Right atrium auricular region (tissue), 2 donors: Measurements from ENCODE around the gene SERAC1. TPM values are rescaled to one million over a fixed set of nuclear protein-coding genes. Genes with fewer than 3 reads are reported as not detected.

Experiments used
- DNase-seq: peaks from one replicate; pipeline ENCODE4 v3.0.0-alpha.2; 2019; ENCODE audit warnings: low spot score
- H3K27ac ChIP-seq, 2 donors: fragments of 200-600 bp; sonication (generic); 1 replicate in 1 of 2; 2 replicates in 1 of 2; pipeline ENCODE4 v1.5.1; 2016 to 2019
- H3K27me3 ChIP-seq, 2 donors: fragments of 200-600 bp; sonication (generic); one replicate each; pipeline versions ENCODE4 v1.5.1 to v1.6.0; 2017 to 2019
- H3K36me3 ChIP-seq: fragments of 200-600 bp; sonication (generic); one replicate; pipeline ENCODE4 v1.5.1; 2016
- H3K4me1 ChIP-seq, 2 donors: fragments of 200-600 bp; sonication (generic); one replicate each; pipeline versions ENCODE4 v1.5.1 to v1.6.0; 2017 to 2019
- H3K4me3 ChIP-seq, 2 donors: fragments of 200-600 bp; sonication (generic); 1 replicate in 1 of 2; 2 replicates in 1 of 2; pipeline ENCODE4 v1.5.1; 2017 to 2019; ENCODE audit warnings: mild to moderate bottlenecking in 1 of 2, moderate library complexity in 1 of 2
- H3K9me3 ChIP-seq, 2 donors: fragments of 200-600 bp; sonication (generic); one replicate each; pipeline ENCODE4 v1.5.1; 2019
- CTCF ChIP-seq, 2 donors: fragments of 200-600 bp; sonication (generic); IDR thresholded peaks; one replicate each; pipeline ENCODE4 v1.5.1; 2019; ENCODE audit warnings: antibody characterized with exemption in 2 of 2
- total RNA-seq, 2 donors: library from RNA; depleted of rRNA; stranded (reverse); fragments of >200 nt; gene quantifications; one replicate each; pipeline ENCODE4 v1.1.0, GENCODE V29; 2016

SERAC1 gene
- total RNA-seq, 2 donors from 2014 or later = 5.0 to 5.8 TPM

GRCh38 chr6:158206740-158207421 lies 38.8 kb upstream of the SERAC1 start:
- no peak overlapping the region for H3K4me3 ChIP-seq
- DNase-seq = no peak
- no peak for TF ChIP-seq CTCF (IDR thresholded peaks at IDR 0.05)

GRCh38 chr6:158205169-158205944 lies 37.3 kb upstream of the SERAC1 start:
- Histone ChIP-seq H3K4me3 (no peak overlapping the region), H3K4me1 (no peaks in the 10 kb centered on the region), H3K27ac (no peak overlapping the region), H3K9me3 (no peaks in the 10 kb centered on the region), H3K36me3 (no peaks in the 10 kb centered on the region), H3K27me3 (no peaks in the 10 kb centered on the region)
- DNase-seq = no peak
- peak in 1 of 2 donors; percentile 33 for TF ChIP-seq CTCF (IDR thresholded peaks at IDR 0.05)

More at GRCh38 chr6:158206740-158207421, 38.8 kb upstream of the SERAC1 start:
- Histone ChIP-seq H3K27ac (no peak overlapping the region), H3K27me3 (no peaks in the 10 kb centered on the region), H3K9me3 (no peaks in the 10 kb centered on the region), H3K4me1 (no peaks in the 10 kb centered on the region), H3K36me3 (no peaks in the 10 kb centered on the region)

GRCh38 chr6:158198461-158198860 lies 30.4 kb upstream of the SERAC1 start:
- no peak for DNase-seq
- Histone ChIP-seq H3K4me1 (no peaks in the 10 kb centered on the region), H3K4me3 (no peak overlapping the region), H3K27me3 (no peaks in the 10 kb centered on the region), H3K27ac (no peak overlapping the region), H3K9me3 (no peaks in the 10 kb centered on the region), H3K36me3 (peaks cover under 1% of the 10 kb centered on the region)
- no peak for TF ChIP-seq CTCF (IDR thresholded peaks at IDR 0.05)

GRCh38 chr6:158194487-158195280 lies 26.6 kb upstream of the SERAC1 start:
- Histone ChIP-seq H3K9me3 (no peaks in the 10 kb centered on the region), H3K27me3 (no peaks in the 10 kb centered on the region), H3K4me1 (no peaks in the 10 kb centered on the region), H3K27ac (no peak overlapping the region), H3K36me3 (peaks cover 19% of the 10 kb centered on the region), H3K4me3 (no peak overlapping the region)
- no peak for TF ChIP-seq CTCF (IDR thresholded peaks at IDR 0.05)
- no peak for DNase-seq

GRCh38 chr6:158191761-158192160 lies 23.7 kb upstream of the SERAC1 start:
- H3K4me3 ChIP-seq = no peak overlapping the region
- no peaks in the 10 kb centered on the region for H3K4me1 ChIP-seq
- no peaks in the 10 kb centered on the region for H3K27me3 ChIP-seq
- peaks cover 25% of the 10 kb centered on the region for H3K36me3 ChIP-seq
- no peak for DNase-seq
- TF ChIP-seq CTCF (IDR thresholded peaks at IDR 0.05) = no peak
- H3K27ac ChIP-seq = no peak overlapping the region
- H3K9me3 ChIP-seq = no peaks in the 10 kb centered on the region
